A549 (cell line): ENCODE measurements around the gene SEMA5B.

Source experiments
- CTCF ChIP-seq: fragments of >200 bp; sonication (Bioruptor Twin); formaldehyde crosslinking; IDR thresholded peaks from 3 replicates; pipeline ENCODE4 v1.5.1; 2016
- ESRRA ChIP-seq: fragments of 150-350 bp; IDR thresholded peaks from 2 replicates; pipeline ENCODE4 v1.6.1; 2014; ENCODE audit warnings: mild to moderate bottlenecking, low read length, borderline replicate concordance
- HDAC2 ChIP-seq: fragments of 200-600 bp; sonication (generic); IDR thresholded peaks from 2 replicates; pipeline ENCODE4 v1.6.1; 2016
- MAX ChIP-seq: IDR thresholded peaks from 2 replicates; pipeline ENCODE4 v1.6.1; 2012

- TF ChIP-seq CTCF (no peak), HDAC2 (no peak), MAX (no peak), ESRRA (no peak)
Observed at GRCh38 chr3:123070510-123070909, 42.9 kb upstream of the SEMA5B start.
